ENCODE results near the gene LEKR1.

DNA sequence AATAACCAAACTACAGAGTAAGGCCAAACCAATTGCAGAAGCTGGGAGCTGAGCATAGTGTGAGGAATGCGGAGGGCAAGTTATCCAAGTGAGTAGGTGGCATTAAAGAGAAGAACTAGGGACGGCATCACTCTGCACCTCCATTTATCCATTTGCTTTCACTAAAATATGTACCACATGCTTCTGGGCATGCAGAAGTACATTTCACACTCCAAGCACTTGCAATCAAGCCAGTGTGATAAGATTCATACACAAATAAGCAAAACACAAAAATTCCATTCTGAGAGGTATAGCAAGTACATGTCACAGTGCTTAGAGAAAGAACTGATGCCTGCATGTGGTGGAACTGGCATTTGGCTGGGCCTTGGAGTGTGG lies 252.6 kb downstream of the LEKR1 start:
- TF ChIP-seq CTCF (IDR thresholded peaks at IDR 0.05; ENCODE audit: low read length) (no peak), EZH2 (optimal IDR thresholded peaks at IDR 0.05; ENCODE audit: low read depth, low read length) (no peak), EZH2phosphoT487 (IDR thresholded peaks at IDR 0.05; ENCODE audit: low read length) (no peak)
